GM19043 (cell line): ENCODE data around the gene RTTN.

Source experiments
- ATAC-seq: cut with Tn5 transposase; IDR thresholded peaks from one replicate; pipeline ENCODE4 v1.9.1; 2021; ENCODE audit warnings: low read depth; ENCODE audit not compliant: unreplicated experiment

The RTTN gene

DNA sequence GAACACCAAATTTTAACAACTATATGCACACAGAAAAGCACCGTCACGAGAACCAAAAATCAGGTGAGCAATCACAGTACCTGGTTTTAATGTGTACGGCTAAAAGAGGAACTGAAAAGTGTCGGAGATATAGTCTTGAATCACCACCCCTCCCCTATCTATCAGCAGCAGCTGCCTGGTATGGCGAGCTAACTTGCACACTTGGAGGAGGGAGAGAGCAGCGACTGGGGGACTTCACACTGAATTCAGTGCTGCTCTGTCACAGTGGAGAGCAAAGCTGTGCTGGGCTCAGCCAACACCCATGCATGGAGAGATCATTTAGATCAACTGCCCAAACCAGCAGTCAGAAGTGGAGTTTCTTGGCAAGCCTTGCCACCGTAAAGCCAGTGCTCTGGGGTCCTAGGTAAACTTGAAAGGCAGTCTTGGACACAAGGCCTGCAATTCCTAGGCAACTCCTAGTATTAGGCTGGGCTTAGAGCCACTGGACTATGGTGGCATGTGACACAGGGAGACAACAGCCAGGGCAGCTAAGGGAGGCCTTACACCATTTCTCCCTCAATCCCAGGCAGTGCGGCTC is 168.6 kb downstream of the RTTN start:
- peak; percentile 99 for ATAC-seq

DNA sequence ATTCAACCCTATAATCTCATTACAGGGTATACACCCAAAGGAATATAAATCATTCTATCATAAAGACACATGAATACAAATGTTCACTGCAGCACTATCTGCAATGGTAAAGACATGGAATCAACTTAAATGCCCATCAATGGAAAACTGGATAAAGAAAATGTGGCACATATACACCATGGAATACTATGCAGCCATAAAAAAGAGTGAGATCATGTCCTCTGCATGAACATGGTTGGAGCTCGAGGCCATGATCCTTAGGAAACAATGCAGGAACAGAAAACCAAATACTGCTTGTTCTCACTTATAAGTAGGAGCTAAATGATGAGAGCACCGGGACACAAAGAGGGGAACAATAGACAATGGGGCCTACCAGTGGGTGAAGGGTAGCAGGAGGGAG is 169.3 kb downstream of the RTTN start:
- no peak for ATAC-seq

DNA sequence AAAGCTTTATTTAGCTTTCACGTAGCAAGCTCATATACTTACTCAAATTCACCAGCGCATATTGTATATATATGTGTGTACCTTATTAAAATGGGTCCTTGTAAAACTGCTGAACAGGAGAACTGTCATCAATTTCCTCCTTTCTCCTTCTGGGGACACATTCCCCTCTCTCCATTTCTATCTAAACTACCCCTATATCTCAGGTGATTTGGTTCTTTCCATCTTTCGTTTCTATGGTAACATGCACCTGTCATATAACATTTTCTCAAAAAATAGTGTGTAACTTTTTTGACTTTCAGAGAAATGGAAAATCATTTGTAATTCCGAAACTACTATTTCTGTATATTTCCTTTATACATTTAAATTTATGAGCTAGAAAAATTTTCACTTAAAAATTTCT is 174.3 kb downstream of the RTTN start:
- ATAC-seq, result no peak

DNA sequence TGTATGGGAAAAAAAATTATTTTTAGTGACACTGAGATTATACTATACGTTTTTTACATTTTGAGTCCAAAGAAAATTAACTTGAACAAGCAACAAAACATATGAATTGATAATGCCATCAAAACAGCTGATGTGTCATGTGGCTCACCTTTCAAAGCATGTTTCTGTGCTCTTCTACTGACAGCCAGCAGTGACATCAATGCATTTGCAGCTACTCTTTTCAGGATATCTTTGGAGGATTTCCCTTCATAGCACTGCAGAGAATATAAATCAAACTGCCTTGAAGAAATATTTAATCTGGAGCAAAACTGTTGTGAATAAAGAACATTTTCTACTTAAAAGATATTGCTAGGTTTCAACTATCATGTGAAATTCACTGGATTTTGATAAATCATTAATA is 174.8 kb downstream of the RTTN start:
- no peak for ATAC-seq

DNA sequence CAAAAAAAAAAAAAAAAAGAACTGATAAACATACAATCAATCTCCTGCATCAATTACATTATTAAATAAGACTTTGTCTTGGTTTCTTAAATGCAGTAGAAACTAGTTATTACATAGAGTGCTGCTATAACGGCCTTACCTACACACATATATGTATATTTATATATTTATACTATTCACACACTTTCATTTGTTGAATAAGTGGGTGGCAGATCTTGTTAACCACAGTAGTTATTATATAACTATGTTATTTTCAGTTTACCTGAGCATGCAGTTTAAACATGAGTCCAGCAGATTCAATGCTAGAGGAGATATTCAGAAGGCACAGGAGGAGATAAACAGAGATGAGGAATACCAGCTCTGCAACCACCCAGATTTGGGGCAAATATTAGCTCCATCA is 176.3 kb downstream of the RTTN start:
- ATAC-seq, result peak; percentile 52

DNA sequence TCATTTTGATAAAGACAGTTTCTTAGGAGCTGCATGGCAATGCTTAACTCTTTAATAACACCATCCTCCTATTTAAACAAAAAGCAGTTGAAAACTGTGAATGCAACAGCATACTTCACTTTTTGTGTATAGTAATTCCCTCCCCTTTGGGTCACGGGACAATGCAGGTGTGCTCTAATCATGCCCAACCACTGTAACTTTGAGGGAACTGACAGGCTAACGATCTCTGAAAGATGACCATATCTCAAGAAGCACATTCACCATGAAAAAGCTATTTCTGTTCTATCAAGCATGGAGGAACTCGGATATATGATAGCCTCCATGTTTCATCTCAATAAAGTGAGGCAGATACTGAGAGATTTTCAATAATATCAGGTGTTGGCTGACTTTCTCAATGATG is 176.8 kb downstream of the RTTN start:
- ATAC-seq, result peak; percentile 78

DNA sequence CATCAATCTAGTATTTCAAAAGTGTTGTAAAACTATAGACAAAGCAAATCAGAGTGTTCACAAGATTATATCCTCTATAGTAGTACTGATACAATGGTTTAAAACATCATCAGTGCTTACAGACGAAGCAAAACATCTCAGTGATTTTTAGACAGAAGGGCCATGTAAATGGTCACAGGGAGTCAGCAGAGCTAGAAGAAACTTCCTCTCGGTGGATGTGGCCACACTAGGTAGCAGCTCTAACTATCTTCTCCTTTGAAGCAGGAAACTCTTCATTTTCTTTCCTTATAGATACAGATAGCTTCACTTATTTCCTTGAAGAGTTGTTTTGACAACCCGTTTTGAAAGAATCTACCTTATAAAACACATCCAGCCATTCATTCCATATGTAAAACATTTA is 177.4 kb downstream of the RTTN start:
- peak; percentile 54 for ATAC-seq

DNA sequence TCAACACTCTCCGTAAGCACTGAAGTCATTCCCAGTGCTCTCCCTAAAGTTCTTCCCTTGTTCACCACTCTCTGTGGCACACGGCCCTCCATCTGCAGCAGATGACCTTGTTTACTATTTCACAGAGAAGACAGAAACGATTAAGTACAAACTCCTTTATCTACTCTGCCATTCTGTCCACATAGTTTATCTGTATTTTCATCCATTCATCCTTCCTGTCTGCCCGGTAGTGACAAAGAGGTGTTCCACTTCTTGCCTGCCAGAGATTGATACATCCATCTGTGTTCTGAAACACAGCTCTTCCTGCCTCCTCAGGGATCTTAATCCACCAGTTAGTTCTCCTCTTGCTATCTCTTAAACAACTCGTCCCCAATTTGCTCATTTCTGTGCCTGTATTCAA is 179.9 kb downstream of the RTTN start:
- ATAC-seq, result no peak

DNA sequence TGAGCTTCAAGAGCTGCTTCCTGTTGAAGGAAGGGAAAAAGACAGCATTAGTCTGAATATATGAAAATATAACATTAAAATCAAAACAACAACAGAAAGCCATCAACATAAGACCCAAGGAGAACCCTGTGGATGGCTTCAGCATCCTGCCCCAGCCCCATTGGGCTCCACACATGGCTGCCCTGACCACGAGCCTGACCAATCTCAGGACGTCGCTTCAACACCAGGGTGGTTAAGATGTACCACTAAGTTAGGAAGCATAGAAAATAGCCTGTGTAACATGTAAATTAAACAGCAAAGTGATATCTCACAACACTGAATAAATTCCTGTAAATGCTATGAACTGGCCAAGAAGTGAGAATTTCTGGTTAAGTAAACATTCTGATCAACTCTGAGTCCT is 180.7 kb downstream of the RTTN start:
- no peak for ATAC-seq

DNA sequence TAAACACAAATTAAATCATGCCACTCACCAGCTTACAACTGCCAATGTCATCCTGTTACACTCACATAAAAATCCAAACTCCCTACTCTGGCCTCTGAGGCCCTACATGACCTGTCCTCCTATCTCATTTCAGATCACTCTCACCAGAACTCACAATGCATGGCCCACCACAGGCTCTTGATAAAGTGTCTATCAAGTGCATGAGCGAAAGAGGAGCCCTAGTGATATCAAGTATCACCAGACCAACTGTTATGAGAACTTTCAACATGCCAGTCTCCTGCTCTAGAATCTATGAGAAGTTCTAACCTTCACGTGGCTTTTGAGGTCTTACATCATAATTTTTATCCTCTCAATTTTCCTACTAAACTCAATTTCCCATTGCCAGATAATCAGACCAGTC is 181.4 kb downstream of the RTTN start:
- no peak for ATAC-seq

DNA sequence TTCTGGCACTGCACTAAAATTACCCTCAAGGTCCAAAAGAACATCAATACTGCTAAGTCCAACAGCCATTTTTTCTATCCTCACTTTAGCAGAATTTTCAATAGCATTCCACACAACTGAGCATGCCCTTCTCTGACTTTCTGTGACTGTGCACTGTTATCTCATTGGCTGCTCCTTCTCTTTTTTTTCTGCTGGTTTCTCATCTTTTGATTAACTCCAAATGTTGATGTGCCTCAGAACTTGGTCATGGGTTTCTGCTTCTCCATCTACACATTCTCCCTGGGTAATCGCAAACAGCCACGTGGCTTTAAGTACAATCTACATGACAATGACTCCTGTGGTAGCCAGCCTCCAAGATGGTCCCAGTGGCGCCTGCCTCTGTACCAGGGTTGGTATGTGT is 182.9 kb downstream of the RTTN start:
- no peak for ATAC-seq

DNA sequence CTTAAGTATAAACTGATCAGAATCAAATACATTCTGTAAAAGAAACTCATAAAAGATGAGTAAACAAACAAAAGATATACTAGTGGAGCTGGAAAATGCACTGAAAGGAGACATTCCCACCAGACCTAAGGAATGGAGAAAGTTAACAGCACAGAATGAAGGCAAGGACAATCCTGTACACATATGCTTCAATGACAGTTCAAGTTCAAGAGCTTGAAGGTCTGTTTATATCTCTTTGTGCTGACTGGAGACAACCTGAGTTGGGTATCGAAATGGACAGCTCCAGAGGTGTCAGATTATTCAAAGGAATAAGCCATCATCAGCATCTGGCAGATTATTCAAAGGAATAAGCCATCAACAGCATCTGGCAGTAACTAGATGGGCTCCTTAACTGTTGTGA is 184.0 kb downstream of the RTTN start:
- no peak for ATAC-seq

DNA sequence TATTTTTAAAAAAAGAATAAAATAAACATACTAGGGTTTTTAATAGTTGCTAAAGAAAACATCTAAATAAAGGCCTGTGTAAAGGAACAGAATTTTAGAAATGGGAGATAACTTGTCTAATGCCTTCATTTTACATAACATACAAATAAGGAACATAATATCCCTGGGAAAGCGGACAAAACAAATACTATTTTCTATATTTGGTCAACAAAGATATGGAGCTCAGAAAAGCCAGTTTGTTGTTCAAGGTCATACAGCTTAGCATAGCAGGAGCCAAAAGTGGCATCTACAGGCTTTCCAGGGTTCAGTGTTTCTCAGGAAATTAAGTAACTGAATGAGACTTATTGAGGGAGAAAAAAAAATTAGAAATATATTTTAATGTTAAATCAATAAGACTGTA is 184.4 kb downstream of the RTTN start:
- no peak for ATAC-seq

DNA sequence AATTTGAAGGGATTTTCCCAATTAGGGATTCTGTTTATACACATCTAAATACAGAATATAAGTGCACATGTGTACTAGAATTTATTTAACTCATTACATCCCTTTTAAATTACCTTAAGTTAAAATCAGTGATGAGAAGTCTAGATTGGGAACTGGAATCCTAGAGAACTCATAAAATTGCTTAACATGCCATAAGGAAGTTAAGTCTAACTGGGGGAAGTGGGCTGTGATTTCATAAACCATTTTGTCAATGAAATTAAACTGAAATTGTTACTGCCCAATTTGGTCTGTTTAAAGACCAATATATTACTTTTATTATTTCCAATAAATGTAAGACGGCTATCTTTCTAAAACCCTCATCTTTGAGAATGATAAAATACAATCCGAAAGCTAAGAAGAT is 185.5 kb downstream of the RTTN start:
- ATAC-seq, result no peak

DNA sequence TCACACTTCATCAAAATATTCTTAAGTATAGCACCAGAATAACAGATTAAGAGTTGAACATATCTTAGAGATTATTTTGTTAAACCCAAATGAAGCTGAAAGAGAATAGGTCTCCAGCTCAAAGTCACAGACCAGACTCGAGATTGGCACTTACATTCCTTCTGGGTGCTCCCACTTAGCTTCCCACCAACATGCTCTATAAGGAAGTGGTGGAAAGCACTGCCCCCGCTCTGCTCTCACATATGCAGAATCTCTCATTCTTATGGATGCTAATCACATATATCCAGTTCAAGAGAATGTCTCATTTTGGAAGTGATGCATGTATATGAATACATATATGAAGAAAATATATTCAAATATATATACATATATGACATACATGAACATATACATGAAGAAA is 186.4 kb downstream of the RTTN start:
- ATAC-seq, result no peak

DNA sequence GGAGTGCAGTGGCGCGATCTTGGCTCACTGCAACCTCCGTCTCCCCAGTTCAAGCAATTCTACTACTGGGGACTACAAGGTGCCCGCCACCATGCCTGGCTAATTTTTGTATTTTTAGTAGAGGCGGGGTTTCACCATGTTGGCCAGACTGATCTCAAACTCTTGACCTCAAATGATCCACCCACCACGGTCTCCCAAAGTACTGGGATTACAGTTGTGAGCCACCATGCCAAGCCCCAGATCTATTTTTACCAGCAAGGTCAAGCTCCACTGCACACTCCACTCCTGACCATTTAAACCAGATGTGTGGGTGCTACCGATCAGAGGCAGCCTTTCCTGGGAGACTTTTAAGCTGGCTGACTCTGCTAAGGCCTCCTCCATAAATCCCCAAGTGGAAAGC is 190.4 kb downstream of the RTTN start:
- no peak for ATAC-seq

DNA sequence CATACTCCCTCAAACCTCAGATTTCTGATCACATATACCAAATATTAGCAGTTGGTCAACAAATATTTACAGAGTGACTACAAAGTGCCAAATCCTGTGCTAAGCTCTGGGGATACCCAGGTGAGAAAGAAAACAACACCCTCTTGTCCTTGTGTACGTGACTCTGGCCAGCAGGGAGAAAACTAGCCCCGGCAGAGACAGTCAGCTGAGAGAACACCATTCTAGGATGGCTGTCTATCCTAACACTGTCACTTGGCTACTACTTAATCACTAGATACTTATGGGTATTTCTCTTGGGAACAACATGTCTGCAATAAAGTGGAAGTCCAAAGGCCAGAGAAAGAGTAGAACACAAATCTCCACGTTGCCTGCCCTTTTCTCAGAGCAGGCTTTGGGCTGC is 199.9 kb downstream of the RTTN start:
- no peak for ATAC-seq

DNA sequence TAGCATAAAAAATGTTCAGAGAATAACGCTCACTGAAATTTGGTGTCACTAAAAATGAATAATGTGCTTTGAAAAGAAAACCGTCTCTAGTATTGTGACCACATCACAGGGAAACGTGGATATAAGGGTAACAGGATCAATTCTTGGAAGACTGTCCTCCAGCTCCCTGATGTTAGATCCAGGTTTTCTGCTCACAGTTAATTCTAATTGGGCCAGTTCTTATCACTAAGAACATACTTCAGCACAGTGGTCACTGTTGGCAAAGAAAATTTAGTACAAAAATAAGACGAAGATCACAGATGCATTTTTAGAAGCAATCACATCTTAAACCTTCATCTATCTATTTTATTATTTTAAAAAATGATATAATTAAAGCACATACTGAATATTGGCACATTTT is 200.8 kb downstream of the RTTN start:
- ATAC-seq, result no peak

DNA sequence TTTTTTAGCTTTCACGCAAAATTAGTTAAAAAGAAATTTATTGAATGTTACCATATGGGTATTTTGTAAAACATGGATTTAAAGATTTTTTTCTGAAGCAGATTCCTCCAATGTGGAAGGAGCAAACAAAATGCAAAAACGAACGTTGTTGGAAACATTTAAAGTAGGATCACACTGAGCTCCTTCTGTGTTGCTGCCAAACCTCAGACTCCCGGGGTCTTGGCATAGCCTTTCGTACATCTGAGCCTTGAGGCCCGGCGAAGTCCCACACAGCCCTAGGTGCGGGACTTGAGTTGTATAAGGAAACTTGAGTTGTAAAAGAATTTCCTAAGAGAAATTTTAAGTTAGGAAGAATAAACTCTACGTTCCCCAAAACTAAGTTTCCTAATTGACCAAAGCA is 205.8 kb downstream of the RTTN start:
- ATAC-seq, result no peak

DNA sequence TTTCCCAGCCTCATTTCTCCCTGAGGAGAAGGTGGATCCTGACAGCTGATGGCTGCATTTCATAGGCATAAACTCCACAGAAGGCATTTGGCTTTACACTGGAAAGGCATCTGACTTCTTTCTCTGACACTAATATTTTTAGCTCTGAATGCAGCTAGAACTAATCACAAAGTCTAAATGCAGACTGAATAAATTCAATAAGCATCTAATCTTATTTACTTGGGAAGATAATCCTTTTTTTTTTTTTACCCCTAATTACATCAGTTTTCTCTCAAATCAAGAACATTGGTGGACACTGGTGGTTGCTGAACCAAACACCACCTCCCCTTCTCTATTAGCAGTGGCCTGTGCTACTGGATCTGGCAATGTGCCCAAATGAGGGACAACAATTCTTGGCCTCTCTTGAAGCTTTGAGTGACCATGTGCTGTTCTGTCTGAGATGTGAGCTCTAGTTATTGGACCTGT is 206.9 kb downstream of the RTTN start:
- no peak for ATAC-seq

DNA sequence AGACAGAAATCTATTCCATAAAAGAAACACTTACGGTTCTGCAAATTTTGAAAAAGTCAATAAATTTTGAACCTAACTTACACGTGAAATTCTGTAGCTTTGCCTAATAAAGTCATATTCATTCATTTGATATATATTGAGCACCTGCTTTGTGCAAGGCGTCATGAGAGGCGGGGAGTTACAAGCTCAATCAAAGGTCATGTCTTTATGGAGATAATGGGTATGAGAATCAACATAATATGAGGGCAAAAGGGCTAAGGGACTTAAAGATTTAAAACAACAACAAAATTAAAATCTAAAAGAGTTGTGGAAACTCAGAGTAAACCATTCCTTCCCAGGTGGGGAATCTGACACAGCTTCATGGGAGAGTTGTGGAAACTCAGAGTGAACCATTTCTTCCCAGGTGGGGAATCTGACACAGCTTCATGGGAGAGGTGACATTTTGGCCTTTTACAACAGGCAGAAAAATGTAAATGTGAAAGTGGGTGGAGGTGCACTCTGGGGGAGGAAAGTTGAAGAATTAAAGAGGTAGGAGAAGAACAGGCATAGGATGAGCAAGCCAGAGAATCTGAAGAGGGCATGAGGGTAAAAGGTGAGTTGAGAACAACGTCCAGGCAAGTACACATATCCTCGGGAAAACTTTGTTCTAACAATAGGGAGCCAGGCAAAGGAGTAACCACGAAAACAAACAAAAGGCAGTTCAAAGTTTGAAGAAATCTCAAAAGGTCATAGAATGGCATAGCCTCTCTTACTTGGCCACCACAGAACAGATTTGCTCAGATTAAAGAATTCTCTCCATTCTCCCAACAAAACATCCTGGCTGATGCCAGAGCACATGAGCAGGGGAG is 208.3 kb downstream of the RTTN start:
- ATAC-seq, result no peak

DNA sequence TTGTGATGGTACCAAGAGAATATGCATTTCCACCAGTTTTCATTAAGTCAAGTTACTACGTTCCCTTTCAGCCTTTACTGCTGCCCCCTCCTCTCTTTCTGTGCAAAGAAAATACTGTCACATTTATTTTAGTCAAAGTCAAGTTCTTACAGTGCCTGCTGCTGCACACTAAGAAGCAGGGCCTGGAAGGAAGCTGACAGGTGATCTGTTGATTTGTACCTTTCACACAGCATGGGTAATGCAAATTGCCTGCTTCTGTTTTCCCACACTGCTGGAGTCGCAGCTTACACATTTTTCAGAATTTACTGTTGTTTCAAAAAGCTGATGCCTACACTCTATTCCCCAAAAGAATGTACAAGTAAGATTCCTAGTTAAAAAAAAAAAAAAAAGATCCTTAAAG is 209.1 kb downstream of the RTTN start:
- ATAC-seq, result no peak
